Measurements from ENCODE around the gene CBARP. TPM values are rescaled to one million over a fixed set of nuclear protein-coding genes. Genes with fewer than 3 reads are reported as not detected.

The CBARP gene
- total and polyA plus RNA-seq, 7 donors: 0.41 to 19.0 (median 0.88) TPM

- TF ChIP-seq CTCF (IDR thresholded peaks at IDR 0.05): no peak
- H3K27me3 ChIP-seq (ENCODE audit: insufficient read depth in 3 of 3, low read length in 2 of 3): peaks cover 0 to 5% (median 3%) of the 10 kb centered on the region in 3 donors
- peaks cover 13% of the 10 kb centered on the region for H3K4me1 ChIP-seq
- 77 to 86% (median 80%) methylated on average over 38 to 39 of the region's 39 CpGs for WGBS, 3 donors
- intact Hi-C loops (cut with DNase I): no loop called here
- no peaks in the 10 kb centered on the region for H3K9me3 ChIP-seq
- DNase-seq (no peak), ATAC-seq (no peak)
- H3K27ac ChIP-seq: no peak overlapping the region
- no peaks in the 10 kb centered on the region for H3K36me3 ChIP-seq (ENCODE audit: insufficient read depth in 1 of 2, low read depth in 1 of 2)
- H3K4me3 ChIP-seq: no peak overlapping the region
These were observed 1.9 kb downstream of the CBARP start for GRCh38 chr19:1235625-1236538.

GRCh38 chr19:1234955-1235380 lies 2.8 kb downstream of the CBARP start:
- Histone ChIP-seq H3K9me3 (no peaks in the 10 kb centered on the region), H3K4me3 (no peak overlapping the region), H3K27me3 (ENCODE audit: insufficient read depth in 3 of 3, low read length in 2 of 3) (peaks cover 0 to 5% (median 3%) of the 10 kb centered on the region in 3 donors), H3K4me1 (peaks cover 9% of the 10 kb centered on the region), H3K36me3 (ENCODE audit: insufficient read depth in 1 of 2, low read depth in 1 of 2) (no peaks in the 10 kb centered on the region), H3K27ac (no peak overlapping the region)
- intact Hi-C loops (cut with DNase I): no loop called here
- WGBS, 3 donors: 91 to 94% (median 92%) methylated on average over 23 to 43 of the region's 43 CpGs
- TF ChIP-seq CTCF (IDR thresholded peaks at IDR 0.05): no peak
- ATAC-seq (no peak), DNase-seq (no peak)

- peaks cover 9% of the 10 kb centered on the region for H3K4me1 ChIP-seq
- TF ChIP-seq CTCF (IDR thresholded peaks at IDR 0.05): no peak
- H3K27me3 ChIP-seq (ENCODE audit: insufficient read depth in 3 of 3, low read length in 2 of 3): peaks cover 0 to 5% (median 3%) of the 10 kb centered on the region in 3 donors
- 88 to 95% (median 90%) methylated on average over 36 to 45 of the region's 45 CpGs for WGBS, 3 donors
- no peak overlapping the region for H3K27ac ChIP-seq
- no peaks in the 10 kb centered on the region for H3K36me3 ChIP-seq (ENCODE audit: insufficient read depth in 1 of 2, low read depth in 1 of 2)
- no peak overlapping the region for H3K4me3 ChIP-seq
- DNase-seq (no peak), ATAC-seq (no peak)
- H3K9me3 ChIP-seq: no peaks in the 10 kb centered on the region
- intact Hi-C loops (cut with DNase I): no loop called here
These were observed 3.5 kb downstream of the CBARP start for GRCh38 chr19:1234051-1234954.

- no peak for DNase-seq
- no peak for ATAC-seq
- Histone ChIP-seq H3K36me3 (ENCODE audit: insufficient read depth in 1 of 2, low read depth in 1 of 2) (peaks cover 0 to 3% of the 10 kb centered on the region in 2 donors), H3K4me1 (peaks cover 9% of the 10 kb centered on the region), H3K27me3 (ENCODE audit: insufficient read depth in 3 of 3, low read length in 2 of 3) (peaks cover 0 to 5% (median 3%) of the 10 kb centered on the region in 3 donors), H3K27ac (no peak overlapping the region), H3K4me3 (no peak overlapping the region), H3K9me3 (no peaks in the 10 kb centered on the region)
- intact Hi-C loops (cut with DNase I): no loop called here
- no peak for TF ChIP-seq CTCF (IDR thresholded peaks at IDR 0.05)
- WGBS, 3 donors: 79 to 82% (median 81%) methylated on average over 22 to 24 of the region's 24 CpGs
These were observed 4.6 kb downstream of the CBARP start for GRCh38 chr19:1233115-1233667.

Data from psoas muscle (tissue), 8 donors.